Stimulated activated CD8-positive, alpha-beta memory T cell treated with anti-CD3 and anti-CD28 coated beads, Interleukin-12 subunit alpha, Interleukin-12 subunit beta, amount 100 ng/mL, for 24 hours (primary cell): ENCODE measurements around the gene CSNK2A1.
"Not testable (repeated sequence)": the region's sequence is repeated elsewhere in the genome, so short reads cannot be mapped to it uniquely, and the experiment has no call there.

Experiments used
- DNase-seq: peaks from one replicate; pipeline ENCODE4 v3.0.0-alpha.2; 2020; ENCODE audit errors: extremely low read depth

Gene CSNK2A1

GRCh38 chr20:454951-455350, 88.6 kb downstream of the CSNK2A1 start:
- DNase-seq: no peak

- not testable (repeated sequence) for DNase-seq
These were observed 91.6 kb downstream of the CSNK2A1 start for GRCh38 chr20:452021-452420.

DNA sequence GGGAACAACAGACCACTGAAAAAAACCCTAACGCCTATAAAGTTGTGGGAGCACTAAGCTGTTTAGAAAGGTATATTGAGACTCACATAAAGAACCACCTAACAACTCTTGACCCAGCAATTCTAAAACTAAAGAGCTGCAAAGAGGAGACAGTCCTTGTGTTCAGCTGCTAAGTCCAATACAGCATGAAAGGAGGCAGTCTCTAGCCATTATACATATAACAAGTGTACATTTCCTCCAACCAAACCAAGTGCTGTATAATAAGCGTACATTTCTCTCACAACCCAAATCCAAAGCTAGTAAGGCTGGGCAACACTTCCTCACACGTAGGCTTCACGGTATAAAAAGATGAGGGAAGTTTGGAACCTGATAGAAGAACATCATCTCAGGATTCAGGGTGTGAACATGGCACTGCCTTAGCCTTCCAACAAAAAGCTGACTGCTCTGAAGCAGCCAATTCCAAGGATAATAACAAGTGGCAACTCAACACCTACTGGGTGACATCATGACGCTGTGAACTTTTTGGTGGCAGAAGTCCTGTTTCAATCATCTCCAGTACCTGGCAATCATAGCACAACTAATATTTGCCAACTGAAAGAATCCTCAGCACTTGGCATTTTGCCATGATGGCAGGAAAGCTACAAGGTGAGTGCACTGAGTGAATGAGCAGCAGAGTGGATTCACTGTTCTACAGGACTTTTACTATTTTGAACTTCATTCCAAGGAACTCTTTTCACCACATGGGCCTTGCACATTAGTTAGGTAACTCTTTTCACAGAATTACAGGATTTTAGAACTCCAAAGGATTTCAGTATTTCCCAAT, 97.9 kb downstream of the CSNK2A1 start:
- no peak for DNase-seq

GRCh38 chr20:444862-445426, 98.6 kb downstream of the CSNK2A1 start:
- no peak for DNase-seq

GRCh38 chr20:444117-444516, 99.5 kb downstream of the CSNK2A1 start:
- no peak for DNase-seq

DNA sequence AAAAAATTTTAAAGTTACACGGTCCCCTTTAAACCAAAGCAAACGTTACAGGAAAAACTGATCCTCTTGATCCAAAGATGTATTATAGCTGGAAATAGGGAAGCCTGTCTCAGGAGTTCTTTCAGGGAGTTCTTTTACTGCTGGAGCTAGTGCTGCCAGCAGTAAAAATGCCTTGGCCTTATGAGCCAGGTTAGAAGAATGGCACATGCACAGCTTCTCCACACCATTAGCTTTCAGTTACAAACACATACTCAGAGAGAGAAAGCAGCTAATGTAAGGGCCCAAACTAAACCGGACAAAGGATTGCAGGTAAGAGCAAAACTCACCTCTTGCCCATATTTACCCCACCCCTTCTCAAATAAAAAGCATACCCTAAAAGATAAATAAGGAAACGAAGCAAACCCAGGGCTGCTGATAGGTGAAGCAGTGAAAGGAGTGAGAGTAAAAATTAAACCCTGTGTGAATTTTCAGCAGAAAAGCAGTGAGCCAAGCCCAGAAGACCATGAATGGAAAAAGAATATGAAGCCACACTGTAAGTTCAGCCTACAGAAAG, 100.3 kb downstream of the CSNK2A1 start:
- no peak for DNase-seq

DNA sequence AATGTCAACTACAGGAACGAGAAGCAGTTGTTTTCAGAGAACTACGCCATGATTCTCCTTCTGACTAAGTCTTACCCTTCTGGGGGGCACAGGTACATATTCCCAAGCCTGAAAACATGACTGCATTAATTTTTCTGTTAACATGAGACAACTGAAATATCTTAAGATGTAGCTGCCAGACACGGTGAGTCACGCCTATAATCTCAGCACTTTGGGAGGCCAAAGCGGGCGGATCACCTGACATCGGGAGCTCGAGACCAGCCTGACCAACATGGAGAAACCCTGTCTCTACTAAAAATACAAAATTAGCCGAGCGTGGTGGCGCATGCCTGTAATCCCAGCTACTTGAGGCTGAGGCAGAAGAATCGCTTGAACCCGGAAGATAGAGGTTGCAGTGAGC, 103.0 kb downstream of the CSNK2A1 start:
- no peak for DNase-seq

- no peak for DNase-seq
These were observed 103.4 kb downstream of the CSNK2A1 start for GRCh38 chr20:440148-440547.

DNA sequence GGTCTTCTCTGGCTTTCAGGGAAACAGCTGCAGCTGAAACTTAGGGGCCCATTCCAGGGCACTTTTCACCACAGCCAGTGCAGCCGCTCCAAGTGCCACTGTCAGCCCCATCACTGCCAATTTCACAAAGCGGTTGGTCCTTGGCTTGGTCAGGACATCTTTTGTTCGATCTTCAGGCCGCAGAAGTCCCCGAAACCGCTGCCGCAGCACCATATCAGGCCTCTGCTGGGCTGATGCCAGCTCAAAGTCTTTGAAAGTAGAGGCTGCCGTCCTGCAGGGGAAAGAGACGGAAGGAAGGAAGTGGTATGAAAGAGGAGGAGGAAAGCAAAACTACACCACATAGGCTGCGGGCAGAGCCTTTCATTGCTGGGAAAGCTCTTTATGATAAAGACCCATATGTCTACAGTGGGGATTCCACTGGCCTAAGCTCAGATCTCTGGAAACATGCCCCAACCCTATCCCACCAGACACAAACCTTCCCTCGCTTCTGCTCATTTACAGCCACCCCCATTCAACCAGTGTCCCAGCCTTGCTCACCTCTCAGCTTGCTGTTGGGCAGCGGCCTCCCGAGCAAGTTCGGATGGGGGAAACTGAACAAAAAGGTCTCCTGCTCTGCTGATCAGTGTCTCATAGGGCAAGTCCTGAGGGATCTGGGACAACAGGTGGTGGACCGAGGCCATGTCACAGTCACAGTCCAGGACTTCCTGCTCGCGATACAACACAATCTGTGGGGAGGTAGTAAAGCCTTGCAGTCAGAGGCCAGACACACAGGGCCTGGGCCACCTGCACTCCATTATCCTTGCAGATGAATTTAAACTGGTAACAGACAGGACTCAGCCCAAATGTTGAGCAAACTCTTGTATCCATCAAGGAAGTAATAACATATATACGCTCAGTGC, 104.8 kb downstream of the CSNK2A1 start:
- DNase-seq: no peak

- no peak for DNase-seq
These were observed 105.7 kb downstream of the CSNK2A1 start for GRCh38 chr20:437787-438486.

DNA sequence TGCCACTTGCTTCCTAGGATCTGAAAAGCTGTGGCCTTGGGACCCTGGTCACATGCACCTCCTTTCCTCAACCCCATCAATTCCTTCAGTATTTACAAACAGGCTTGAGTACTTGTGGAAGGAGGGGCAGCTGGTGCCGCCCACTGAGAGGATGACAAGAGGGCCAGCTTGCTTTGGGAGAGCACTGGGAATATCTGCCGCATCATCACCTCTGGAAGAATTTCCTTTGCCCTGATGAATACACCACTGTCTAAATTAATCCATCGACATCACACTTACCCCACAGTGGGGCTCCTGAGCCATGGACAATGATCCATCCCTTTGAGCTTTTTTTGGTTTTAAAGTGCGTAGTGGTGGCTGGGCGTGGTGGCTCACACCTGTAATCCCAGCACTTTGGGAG, 107.1 kb downstream of the CSNK2A1 start:
- DNase-seq: no peak

GRCh38 chr20:435558-435957, 108.0 kb downstream of the CSNK2A1 start:
- no peak for DNase-seq

GRCh38 chr20:434661-435419, 108.8 kb downstream of the CSNK2A1 start:
- no peak for DNase-seq

DNA sequence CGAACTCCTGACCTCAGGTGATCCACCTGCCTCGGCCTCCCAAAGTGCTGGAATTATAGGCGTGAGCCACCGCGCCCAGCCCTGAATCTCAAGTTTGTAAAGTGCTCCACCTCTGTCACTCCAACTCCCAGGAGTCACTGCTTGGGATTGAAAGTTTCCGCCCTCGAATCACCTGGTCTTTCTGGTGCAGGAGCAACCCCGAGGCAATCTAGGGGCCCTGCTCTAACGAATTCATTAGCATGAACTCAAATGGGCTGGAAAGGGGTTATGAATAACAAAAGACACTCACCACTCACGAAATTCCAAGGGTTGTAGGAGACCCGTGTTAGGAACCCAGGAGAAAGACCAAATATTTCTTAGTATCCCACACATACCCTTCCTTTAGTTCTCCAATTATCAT, 109.4 kb downstream of the CSNK2A1 start:
- no peak for DNase-seq

DNA sequence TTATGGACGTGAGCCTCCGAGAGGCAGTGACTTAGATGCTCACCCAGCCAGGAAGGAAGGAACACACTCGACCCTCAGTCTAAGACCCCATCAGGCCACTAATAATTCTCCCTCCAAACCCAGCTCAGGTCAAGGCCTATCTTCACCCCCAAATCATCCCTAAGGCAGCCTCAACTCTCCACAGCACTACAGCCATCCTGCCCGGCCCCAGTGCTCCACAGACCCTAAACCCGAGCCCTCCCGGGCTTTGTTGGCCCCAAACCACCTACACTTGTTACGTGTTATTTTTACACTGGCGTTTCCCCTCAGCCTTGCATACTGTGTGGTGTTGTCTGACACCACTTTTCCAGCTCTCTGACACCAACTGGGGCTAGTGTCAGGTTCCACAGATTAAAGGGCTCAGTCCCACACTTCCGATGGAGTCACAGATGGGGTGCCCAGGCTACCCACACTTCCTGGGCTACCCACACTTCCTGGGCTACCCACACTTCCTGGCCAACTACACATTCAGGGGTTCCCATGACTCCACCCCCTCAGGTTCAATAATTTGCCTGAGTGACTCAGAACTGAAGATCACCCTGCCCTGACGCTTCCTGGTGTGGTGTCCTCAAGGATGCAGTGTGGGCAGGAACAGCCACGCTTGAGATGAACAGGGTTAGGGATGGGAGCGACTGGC, 110.2 kb downstream of the CSNK2A1 start:
- peak; percentile 37 for DNase-seq

DNA sequence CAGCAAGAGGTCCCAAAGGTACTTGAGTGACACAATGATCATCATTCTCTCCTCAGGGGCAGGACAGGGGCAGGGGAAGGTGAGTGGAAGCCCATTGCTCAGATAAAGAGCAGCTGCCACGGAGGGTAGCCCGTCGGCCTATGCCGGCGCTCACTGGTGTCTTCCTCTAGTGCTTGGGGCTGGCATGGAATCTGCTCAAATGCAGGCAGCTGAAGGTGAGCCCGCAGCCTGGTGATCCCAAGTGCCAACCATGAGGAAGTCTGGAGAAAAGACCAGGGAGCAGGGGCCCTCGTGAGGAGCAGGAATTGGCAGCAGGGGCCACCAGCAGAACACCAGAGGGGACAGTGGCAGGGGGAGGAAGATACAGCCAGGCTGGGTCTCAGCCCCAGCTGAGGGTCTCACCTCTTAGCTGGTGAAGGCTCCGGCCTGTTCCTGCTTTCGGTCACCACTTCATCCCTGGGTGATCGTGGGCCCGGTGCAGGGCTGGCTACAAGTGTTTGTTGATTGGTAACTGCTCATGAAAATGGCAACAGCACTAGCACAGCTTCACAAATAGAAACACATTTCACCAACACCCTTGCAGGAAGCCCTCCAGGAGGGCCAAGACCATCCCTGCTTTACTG, 110.8 kb downstream of the CSNK2A1 start:
- no peak for DNase-seq

GRCh38 chr20:432208-432607, 111.4 kb downstream of the CSNK2A1 start:
- no peak for DNase-seq

DNA sequence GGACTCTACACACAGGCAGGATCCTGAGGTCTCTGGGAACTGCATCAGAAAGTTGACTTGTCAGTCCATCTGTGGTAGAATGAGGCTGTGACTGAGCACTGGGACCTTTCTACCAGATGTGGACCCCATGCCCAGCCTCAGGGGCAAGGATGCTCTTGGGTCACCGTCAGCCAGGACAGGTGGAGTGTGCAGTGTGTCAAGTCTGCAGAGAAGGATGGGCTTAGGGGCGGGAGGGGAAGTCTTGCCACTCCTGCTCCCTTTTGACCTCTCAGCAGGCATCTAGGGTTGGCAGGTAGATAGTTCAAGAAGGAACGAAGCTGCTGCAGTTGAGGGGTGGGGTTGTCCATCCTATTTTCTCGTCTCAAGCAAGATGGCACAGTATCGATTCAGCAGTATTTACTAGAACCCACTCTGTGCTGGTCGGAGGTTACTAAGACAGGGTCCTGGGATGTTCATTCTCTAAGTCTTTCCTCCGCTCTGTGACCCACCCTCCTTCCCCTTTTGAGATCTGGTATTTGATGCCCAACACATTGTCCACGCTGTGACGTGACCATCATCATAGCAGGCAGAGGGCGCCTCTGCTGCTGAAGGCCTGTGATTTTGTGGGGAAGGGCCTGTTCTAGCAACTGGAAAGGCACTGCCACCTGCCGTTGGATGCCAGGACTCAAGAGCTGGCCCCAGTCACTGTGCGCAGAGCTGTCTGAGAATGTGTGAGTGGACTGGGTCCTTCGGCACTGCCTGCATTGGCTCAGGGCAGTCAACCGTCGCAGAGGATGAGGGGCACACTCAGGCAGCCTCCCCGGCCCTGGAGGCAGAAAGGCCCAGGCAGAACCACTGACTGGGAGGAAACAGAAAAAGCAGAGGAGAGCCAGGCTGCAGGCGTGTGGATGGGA, 112.3 kb downstream of the CSNK2A1 start:
- no peak for DNase-seq
